Measurements from ENCODE around the gene MAML3.

DNA sequence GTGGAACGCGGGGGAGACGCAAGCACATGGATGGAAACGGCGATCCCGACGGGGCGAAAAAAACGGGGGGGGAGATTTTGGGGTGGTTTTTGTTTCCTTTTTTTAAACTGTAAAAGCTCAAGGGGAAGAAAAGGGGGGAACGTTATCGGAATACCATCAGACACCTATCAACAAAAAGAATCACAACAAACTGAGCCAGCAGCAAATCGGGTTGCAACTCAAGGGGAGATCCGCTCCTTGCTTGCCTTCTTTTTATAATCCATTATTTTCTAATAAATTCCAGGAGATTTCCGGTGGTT is 616 bp downstream of the MAML3 start:
- TF ChIP-seq POLR2AphosphoS5 (IDR thresholded peaks at IDR 0.05; ENCODE audit: low read depth, low read length) (no peak), SIN3A (IDR thresholded peaks at IDR 0.05; ENCODE audit: borderline replicate concordance, insufficient read depth, low read length) (no peak), TAF1 (IDR thresholded peaks at IDR 0.05; ENCODE audit: borderline replicate concordance, insufficient read depth, low read length) (no peak), FOXP2 (optimal IDR thresholded peaks at IDR 0.05; ENCODE audit: borderline replicate concordance, extremely low read depth, extremely low read length, insufficient read depth) (no peak)
